Activated B cell treated with CpG ODN at 0.5 μM for 24 hours (primary cell): ENCODE measurements around the gene ITPKC. TPM values are rescaled to one million over a fixed set of nuclear protein-coding genes. Genes with fewer than 3 reads are reported as not detected.

ENCODE experiments used
- ATAC-seq: fragments of 200-7000 bp; cut with Tn5 transposase; one replicate; pipeline ENCODE4 v1.10.0; 2021; ENCODE audit warnings: low read depth, mild to moderate bottlenecking, moderate library complexity
- CTCF ChIA-PET: fragments of 350-600 bp; sonication (Branson Sonifier 250); formaldehyde crosslinking; loops from one replicate; lab custom pipeline; 2021; ENCODE audit warnings: antibody characterized with exemption; lab: Charles Lee
- POLR2A ChIA-PET: fragments of 350-600 bp; sonication (Branson Sonifier 250); formaldehyde crosslinking; loops from one replicate; lab custom pipeline; 2021; ENCODE audit warnings: antibody characterized with exemption; lab: Charles Lee
- DNase-seq: peaks from one replicate; pipeline ENCODE4 v3.0.0; 2022
- H3K27ac Mint-ChIP-seq: one replicate; pipeline ENCODE4 v1.8.0; 2020; ENCODE audit warnings: mixed read lengths
- H3K27me3 Mint-ChIP-seq: one replicate; pipeline ENCODE4 v1.8.0; 2021; ENCODE audit warnings: mixed read lengths
- H3K36me3 Mint-ChIP-seq: one replicate; pipeline ENCODE4 v1.8.0; 2021; ENCODE audit warnings: low read depth, mixed read lengths
- H3K4me1 Mint-ChIP-seq: one replicate; pipeline ENCODE4 v1.8.0; 2021; ENCODE audit warnings: mixed read lengths
- H3K4me3 Mint-ChIP-seq: one replicate; pipeline ENCODE4 v1.8.0; 2020; ENCODE audit warnings: mild to moderate bottlenecking, mixed read lengths
- H3K9me3 Mint-ChIP-seq: one replicate; pipeline ENCODE4 v1.8.0; 2020; ENCODE audit warnings: mixed read lengths
- intact Hi-C: fragments of 100-400 bp; cut with micrococcal nuclease; formaldehyde crosslinking; loops from one replicate; pipeline ENCODE4 v1.15.1; 2024
- total RNA-seq: library from RNA; stranded (reverse); gene quantifications from 2 replicates; pipeline ENCODE4 v1.2.3, GENCODE V29; 2022
- TF ChIP-seq, protein P1 (sequence below): fragments of 200-600 bp; IDR thresholded peaks from one replicate; pipeline ENCODE4 v1.8.0; 2022; ENCODE audit warnings: antibody characterized with exemption, mild to moderate bottlenecking

ITPKC gene
- total RNA-seq, 1 donor from 2014 or later = 13.3 TPM

GRCh38 chr19:40745402-40745780 is 28.5 kb downstream of the ITPKC start:
- CTCF ChIA-PET = interaction anchor here (0.7 to 3.0 kb wide), 3 partner anchors 62 to 74 kb away, joined by 3 to 10 read pairs (median 3); no protein-coding TSS in a partner anchor
- H3K4me3 Mint-ChIP-seq = no peak overlapping the region
- intact Hi-C loops = no loop called here

GRCh38 chr19:40747536-40747935 is 30.6 kb downstream of the ITPKC start:
- intact Hi-C loops = no loop called here
- peaks cover 30% of the 10 kb centered on the region for H3K4me1 Mint-ChIP-seq
- ATAC-seq = no peak
- H3K27me3 Mint-ChIP-seq = no peaks in the 10 kb centered on the region
- H3K4me3 Mint-ChIP-seq = no peak overlapping the region
- CTCF ChIA-PET = no interaction called here
- POLR2A ChIA-PET = interaction anchor here (0.6 to 12.3 kb wide), 4 partner anchors 30 to 273 kb away, joined by 3 to 351 read pairs (median 4); partner anchors contain the start of genes MIA and RAB4B
- TF ChIP-seq, protein P1, sequence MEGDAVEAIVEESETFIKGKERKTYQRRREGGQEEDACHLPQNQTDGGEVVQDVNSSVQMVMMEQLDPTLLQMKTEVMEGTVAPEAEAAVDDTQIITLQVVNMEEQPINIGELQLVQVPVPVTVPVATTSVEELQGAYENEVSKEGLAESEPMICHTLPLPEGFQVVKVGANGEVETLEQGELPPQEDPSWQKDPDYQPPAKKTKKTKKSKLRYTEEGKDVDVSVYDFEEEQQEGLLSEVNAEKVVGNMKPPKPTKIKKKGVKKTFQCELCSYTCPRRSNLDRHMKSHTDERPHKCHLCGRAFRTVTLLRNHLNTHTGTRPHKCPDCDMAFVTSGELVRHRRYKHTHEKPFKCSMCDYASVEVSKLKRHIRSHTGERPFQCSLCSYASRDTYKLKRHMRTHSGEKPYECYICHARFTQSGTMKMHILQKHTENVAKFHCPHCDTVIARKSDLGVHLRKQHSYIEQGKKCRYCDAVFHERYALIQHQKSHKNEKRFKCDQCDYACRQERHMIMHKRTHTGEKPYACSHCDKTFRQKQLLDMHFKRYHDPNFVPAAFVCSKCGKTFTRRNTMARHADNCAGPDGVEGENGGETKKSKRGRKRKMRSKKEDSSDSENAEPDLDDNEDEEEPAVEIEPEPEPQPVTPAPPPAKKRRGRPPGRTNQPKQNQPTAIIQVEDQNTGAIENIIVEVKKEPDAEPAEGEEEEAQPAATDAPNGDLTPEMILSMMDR = no peak
- peaks cover 14% of the 10 kb centered on the region for H3K36me3 Mint-ChIP-seq
- no peak for DNase-seq
- no peaks in the 10 kb centered on the region for H3K9me3 Mint-ChIP-seq
- H3K27ac Mint-ChIP-seq = no peak overlapping the region

More at GRCh38 chr19:40745402-40745780, 28.5 kb downstream of the ITPKC start:
- POLR2A ChIA-PET = interaction anchor here (0.6 to 1.2 kb wide), 3 partner anchors 28 to 432 kb away, joined by 3 to 8 read pairs (median 3); partner anchors contain the start of genes COQ8B, ITPKC and RAB4B
- no peak for DNase-seq
- H3K4me1 Mint-ChIP-seq = peaks cover 22% of the 10 kb centered on the region
- TF ChIP-seq, protein P1 = no peak
- no peak for ATAC-seq
- peaks cover 6% of the 10 kb centered on the region for H3K36me3 Mint-ChIP-seq
- no peaks in the 10 kb centered on the region for H3K27me3 Mint-ChIP-seq
- H3K9me3 Mint-ChIP-seq = no peaks in the 10 kb centered on the region
- H3K27ac Mint-ChIP-seq = no peak overlapping the region

DNA sequence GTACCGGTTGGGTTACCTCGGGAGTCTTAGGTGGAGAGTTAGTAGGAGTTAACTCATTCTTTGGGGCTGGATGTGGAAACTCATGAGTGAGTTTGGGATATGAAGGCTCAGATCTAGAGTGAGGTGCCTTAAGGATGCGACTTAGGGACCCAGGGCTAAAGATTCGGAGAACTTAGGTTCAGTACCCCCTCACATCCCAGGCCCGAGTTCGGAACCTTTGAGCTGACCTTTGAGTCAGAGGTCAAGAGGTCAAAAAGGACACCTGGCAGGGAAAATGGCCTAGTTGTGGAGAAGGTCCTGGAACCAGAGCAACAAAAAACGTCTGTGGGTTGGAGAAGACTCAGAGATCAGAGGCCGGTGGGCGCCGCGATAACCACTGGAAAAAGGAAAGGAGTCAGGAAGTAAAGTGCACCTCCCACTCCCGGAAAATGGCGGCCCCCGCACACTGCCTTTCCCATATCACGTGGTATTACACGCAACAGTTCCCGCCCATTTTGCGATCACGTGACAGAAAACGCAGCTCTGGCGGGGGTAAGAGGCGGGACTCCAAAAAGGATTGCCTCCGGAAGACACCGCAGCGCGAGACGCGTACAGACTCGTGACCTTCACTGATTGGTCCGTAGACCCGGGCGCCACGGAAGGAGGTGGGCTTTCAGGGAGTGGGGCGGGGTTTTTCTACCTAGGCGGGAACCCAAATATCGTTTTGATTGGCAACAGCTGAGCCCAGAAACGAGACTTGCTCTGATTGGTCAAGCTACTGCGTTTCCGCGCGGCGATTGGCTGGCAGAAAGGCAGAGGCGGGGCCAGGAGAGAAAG is 33.4 kb downstream of the ITPKC start, which contains the start of gene ACTMAP:
Gene ACTMAP, minus strand, starts transcription at position 420 of the 816 bp plus-strand sequence. CDS start 674 bp downstream, outside the sequence.
- ChIA-PET POLR2A (interaction anchor here (0.6 to 12.3 kb wide), 32 partner anchors 11 to 1314 kb away, joined by 3 to 351 read pairs (median 4); partner anchors contain the start of genes AKT2, B9D2, CCDC97 and COQ8B), CTCF (interaction anchor here (0.8 to 4.4 kb wide), 4 partner anchors 27 to 87 kb away, joined by 3 to 25 read pairs (median 4); partner anchors contain the start of genes EGLN2 and RAB4B)
- Mint-ChIP-seq H3K4me3 (peak within 1 kb of the TSS; percentile 97), H3K36me3 (peaks cover 29% of the 10 kb centered on the region), H3K4me1 (peaks cover 49% of the 10 kb centered on the region), H3K27ac (peak within 1 kb of the TSS; percentile 96), H3K27me3 (no peaks in the 10 kb centered on the region), H3K9me3 (no peaks in the 10 kb centered on the region)
- intact Hi-C loops = loop anchor here (1.0 to 2.0 kb wide), 6 partner anchors 27 to 1305 kb away; partner anchors contain the start of genes COQ8B and SUPT5H
- ATAC-seq (peak; percentile 88), DNase-seq (peak; percentile 97)
- TF ChIP-seq, protein P1 = no peak

- TF ChIP-seq, protein P1 = no peak
- peaks cover 35% of the 10 kb centered on the region for H3K36me3 Mint-ChIP-seq
- no peaks in the 10 kb centered on the region for H3K27me3 Mint-ChIP-seq
- ChIA-PET POLR2A (interaction anchor here (0.6 to 12.3 kb wide), 32 partner anchors 10 to 1315 kb away, joined by 3 to 351 read pairs (median 4); partner anchors contain the start of genes AKT2, B9D2, COQ8B and EGLN2), CTCF (interaction anchor here (0.8 to 4.4 kb wide), 4 partner anchors 27 to 88 kb away, joined by 3 to 25 read pairs (median 4); partner anchors contain the start of genes EGLN2 and RAB4B)
- DNase-seq (no peak), ATAC-seq (peak; percentile 67)
- peak within 1 kb of the TSS; percentile 97 for H3K4me3 Mint-ChIP-seq
- H3K27ac Mint-ChIP-seq = peak within 1 kb of the TSS; percentile 96
- no peaks in the 10 kb centered on the region for H3K9me3 Mint-ChIP-seq
- H3K4me1 Mint-ChIP-seq = peaks cover 56% of the 10 kb centered on the region
- intact Hi-C loops = loop anchor here (1.0 to 2.0 kb wide), 8 partner anchors 26 to 1306 kb away; partner anchors contain the start of genes COQ8B, NUMBL and SUPT5H
Observed at GRCh38 chr19:40750874-40751537, 34.1 kb downstream of the ITPKC start, which contains the start of gene SNRPA. Gene SNRPA (plus strand): TSS chr19:40751203. CDS start chr19:40751409, 206 bp downstream.
